A673 (cell line): ENCODE measurements around the gene IL6R.

ENCODE experiments used
- CTCF ChIP-seq: fragments of 300-800, 200-600 bp; sonication (generic); conservative IDR thresholded peaks from 2 replicates; pipeline ENCODE4 v1.5.1; 2017; ENCODE audit warnings: low read depth, mild to moderate bottlenecking, antibody characterized with exemption, low read length, moderate library complexity, mixed read lengths
- EZH2 ChIP-seq: fragments of 200-600 bp; sonication (generic); IDR thresholded peaks from 2 replicates; pipeline ENCODE4 v1.6.1; 2017; ENCODE audit warnings: borderline replicate concordance, low read depth, mild to moderate bottlenecking, mixed read lengths, antibody characterized with exemption, low read length; ENCODE audit not compliant: poor library complexity, severe bottlenecking

- TF ChIP-seq CTCF, result no peak
- TF ChIP-seq EZH2, result no peak
Measured at GRCh38 chr1:154471304-154471703, 66.2 kb downstream of the IL6R start.
